Endothelial cell of hepatic sinusoid (primary cell): ENCODE results near the gene CSRP3.

Experiments used
- in situ Hi-C: cut with HindIII; loops from 2 replicates; pipeline ENCODE4 v1.10.0; 2017; ENCODE audit warnings: low sequenced_read_pairs

CSRP3 gene

DNA sequence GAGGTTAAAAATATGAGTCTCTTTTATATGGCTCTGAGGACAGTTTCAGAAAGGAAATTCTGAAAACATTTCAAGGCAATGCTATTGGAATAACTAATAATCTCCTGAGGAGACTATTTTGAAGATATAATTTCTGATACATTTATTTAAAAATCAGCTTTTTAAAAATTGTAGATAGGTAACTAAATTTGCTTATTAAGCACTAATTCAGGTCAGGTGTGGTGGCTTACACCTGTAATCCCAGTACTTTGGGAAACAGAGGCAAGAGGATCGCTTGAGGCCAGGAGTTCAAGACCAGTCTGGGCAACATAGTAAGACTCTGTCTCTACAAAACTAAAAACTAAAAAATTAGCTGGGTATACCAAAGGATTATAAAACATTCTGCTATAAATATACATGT lies 67.8 kb downstream of the CSRP3 start:
- in situ Hi-C loops: no loop called here
